NK-92 (cell line): ENCODE results near the gene UPB1.
"Not testable (repeated sequence)": the region's sequence is repeated elsewhere in the genome, so short reads cannot be mapped to it uniquely, and the experiment has no call there.

Source experiments
- DNase-seq: peaks from one replicate; lab custom pipeline; 2025; ENCODE audit not compliant: unreplicated experiment; lab: John Stamatoyannopoulos, UW

Gene UPB1

GRCh38 chr22:24529898-24530297, 34.8 kb downstream of the UPB1 start:
- no peak for DNase-seq

GRCh38 chr22:24530968-24531367, 35.8 kb downstream of the UPB1 start:
- not testable (repeated sequence) for DNase-seq

DNA sequence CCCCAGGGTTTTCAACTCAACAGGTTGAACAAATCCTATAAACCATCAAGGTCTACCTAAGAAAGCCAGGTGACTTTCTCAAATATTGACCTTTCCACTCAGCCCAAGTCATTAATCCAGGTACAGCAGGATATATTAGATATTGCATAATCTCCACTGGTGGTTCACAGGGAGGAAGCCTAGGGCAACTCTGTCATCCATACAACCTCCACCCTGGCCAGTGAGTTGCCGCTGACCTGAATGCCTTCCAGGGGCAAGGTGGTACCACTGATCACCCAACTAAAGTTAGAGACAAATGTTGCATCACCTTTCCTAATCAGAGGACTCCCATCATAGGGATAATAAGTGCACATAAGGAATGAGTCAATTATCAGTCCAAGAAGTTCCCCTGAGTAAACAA, 36.9 kb downstream of the UPB1 start:
- DNase-seq, result no peak

DNA sequence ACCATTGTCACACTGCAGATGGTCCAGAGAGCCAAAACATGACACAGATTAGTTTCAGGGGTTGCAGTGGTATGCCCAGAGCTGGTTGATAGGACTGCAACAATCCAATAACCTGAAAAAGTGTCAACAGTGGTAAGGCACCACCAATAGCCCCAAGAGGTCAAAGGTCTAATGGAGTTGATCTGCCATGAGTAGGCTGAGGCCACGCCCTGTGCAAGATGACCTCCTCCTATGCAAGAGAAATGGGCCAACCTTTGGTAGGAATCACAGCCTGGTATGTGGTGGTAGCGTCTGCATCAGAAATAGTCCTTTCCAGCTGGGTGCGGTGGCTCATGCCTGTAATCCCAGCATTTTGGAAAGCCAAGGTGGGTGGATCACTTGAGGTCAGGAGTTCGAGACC, 40.2 kb downstream of the UPB1 start:
- no peak for DNase-seq

GRCh38 chr22:24536089-24536488, 41.0 kb downstream of the UPB1 start:
- DNase-seq, result no peak

GRCh38 chr22:24540470-24540869, 45.3 kb downstream of the UPB1 start:
- no peak for DNase-seq

DNA sequence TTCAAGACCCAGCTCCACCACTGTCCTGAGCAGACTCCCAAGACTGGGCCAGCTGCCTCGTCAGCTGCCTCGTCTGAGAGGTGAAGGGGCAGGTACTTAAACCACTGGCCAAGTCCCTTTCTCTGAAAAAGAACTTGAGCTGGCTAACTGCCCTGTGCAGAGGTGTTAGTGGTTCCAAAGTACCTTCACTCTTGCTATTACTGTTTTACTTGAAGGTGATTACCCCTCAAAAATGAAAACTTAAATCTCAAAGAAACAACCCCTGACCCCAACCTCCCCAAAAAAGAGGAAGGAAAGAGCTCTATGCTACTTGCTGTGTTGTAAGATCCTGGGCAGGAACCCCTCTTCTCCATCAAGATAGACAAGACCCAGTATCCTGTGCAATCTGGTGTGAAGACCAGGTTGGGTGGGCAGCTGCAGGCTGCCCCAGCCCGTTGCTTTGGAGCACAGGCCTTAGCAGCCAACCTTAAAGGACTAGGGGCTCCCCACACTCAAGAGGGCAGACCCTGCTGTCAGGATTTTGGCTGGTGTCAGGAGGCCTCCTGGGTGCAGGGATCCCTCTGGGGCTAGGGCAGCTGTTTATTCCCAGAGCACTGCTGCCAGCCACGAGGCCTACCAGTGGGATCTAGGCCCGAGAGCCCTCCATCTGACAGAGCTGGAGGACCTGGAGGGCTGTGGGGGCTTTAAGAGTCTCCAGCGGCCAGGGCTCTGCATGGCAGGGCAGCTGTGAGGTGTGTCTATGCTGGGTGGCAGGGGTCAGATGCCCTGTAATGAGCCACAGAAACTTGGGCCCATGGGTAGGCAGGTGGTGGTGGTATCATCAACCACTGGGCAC, 46.8 kb downstream of the UPB1 start:
- no peak for DNase-seq

- DNase-seq, result no peak
Observed at GRCh38 chr22:24542641-24543040, 47.5 kb downstream of the UPB1 start.

DNA sequence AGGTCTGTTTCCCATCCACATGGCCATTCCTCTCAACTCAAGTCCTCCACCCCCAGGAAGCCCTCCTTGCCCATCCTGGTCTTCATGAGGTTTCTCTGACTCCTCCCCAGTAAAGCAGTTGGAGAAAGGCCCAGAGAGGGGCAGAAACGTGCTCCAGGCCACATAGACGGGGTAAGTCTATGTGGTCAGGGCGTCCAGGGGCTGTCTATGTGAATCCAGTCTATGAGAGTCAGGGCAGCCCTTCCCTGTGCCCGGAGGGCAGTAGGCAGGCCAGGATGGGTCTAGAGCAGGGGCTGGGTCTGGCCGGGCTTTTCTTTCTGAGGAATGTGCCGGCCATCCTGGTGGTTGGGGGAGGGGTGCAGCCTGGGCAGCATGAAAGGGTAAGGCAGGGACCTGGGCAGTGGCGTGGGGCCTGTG, 48.1 kb downstream of the UPB1 start:
- DNase-seq, result no peak

GRCh38 chr22:24543679-24544243, 48.6 kb downstream of the UPB1 start:
- DNase-seq, result no peak

DNA sequence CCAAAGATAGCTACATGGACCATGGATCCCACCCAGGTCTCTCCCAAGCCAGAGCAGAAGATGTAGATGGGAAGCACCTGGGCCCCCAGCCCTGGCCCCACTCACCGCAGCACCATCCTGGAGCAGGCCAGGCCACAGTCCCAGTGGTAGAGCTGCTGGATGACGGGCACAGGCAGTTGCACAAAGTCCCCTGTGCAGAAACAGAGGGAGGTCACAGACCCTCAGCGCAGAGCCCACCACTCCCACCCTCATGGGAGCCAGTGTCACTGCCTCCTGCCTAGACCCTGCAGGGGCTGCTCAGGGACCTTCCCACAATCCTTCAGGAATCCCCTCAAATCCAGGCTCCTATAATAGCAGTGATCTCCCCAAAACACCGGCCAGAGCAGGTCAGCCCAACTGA, 53.7 kb downstream of the UPB1 start:
- DNase-seq, result no peak

- DNase-seq, result no peak
Observed at GRCh38 chr22:24550028-24550901, 55.1 kb downstream of the UPB1 start.

- DNase-seq, result no peak
Observed at GRCh38 chr22:24550902-24551435, 55.8 kb downstream of the UPB1 start.

- DNase-seq, result not testable (repeated sequence)
Observed at GRCh38 chr22:24552503-24553286, 57.6 kb downstream of the UPB1 start.

GRCh38 chr22:24553597-24554312, 58.6 kb downstream of the UPB1 start:
- DNase-seq, result no peak

- no peak for DNase-seq
Observed at GRCh38 chr22:24554313-24555164, 59.4 kb downstream of the UPB1 start, which contains the start of gene GUCD1. GUCD1 (minus strand) TSS chr22:24555138; CDS start chr22:24554991, 147 bp downstream.

GRCh38 chr22:24555165-24556039, 60.3 kb downstream of the UPB1 start, which contains the start of gene SNRPD3:
SNRPD3 (plus strand) TSS chr22:24555999; CDS start chr22:24557675, 1,676 bp downstream.
- DNase-seq, result peak; percentile 97

GRCh38 chr22:24559471-24559870, 64.3 kb downstream of the UPB1 start:
- no peak for DNase-seq
